ENCODE measurements around the gene SLC17A4.
"Not testable (repeated sequence)": the region's sequence is repeated elsewhere in the genome, so short reads cannot be mapped to it uniquely, and the experiment has no call there.

SLC17A4 gene

GRCh38 chr6:25754535-25754934 lies at the start of gene SLC17A4:
Gene SLC17A4 (plus strand): TSS chr6:25754742. CDS start chr6:25761963, 7,221 bp downstream.
- no peak for DNase-seq (ENCODE audit: low spot score)

- no peak for DNase-seq (ENCODE audit: low spot score)
Observed at GRCh38 chr6:25706314-25707014, 48.1 kb upstream of the SLC17A4 start.

- DNase-seq (ENCODE audit: low spot score), result no peak
Observed at GRCh38 chr6:25709761-25710160, 44.8 kb upstream of the SLC17A4 start.

- no peak for DNase-seq (ENCODE audit: low spot score)
Observed at GRCh38 chr6:25710287-25710686, 44.3 kb upstream of the SLC17A4 start.

- DNase-seq (ENCODE audit: low spot score), result no peak
Observed at GRCh38 chr6:25713824-25714223, 40.7 kb upstream of the SLC17A4 start.

- DNase-seq (ENCODE audit: low spot score), result peak; percentile 9
Observed at GRCh38 chr6:25714765-25715164, 39.8 kb upstream of the SLC17A4 start.

GRCh38 chr6:25715794-25716193 lies 38.7 kb upstream of the SLC17A4 start:
- DNase-seq (ENCODE audit: low spot score), result no peak

- peak; percentile 53 for DNase-seq (ENCODE audit: low spot score)
Observed at GRCh38 chr6:25717866-25718740, 36.4 kb upstream of the SLC17A4 start.

- no peak for DNase-seq (ENCODE audit: low spot score)
Observed at GRCh38 chr6:25726122-25726911, 28.2 kb upstream of the SLC17A4 start.

GRCh38 chr6:25727028-25727427 lies 27.5 kb upstream of the SLC17A4 start:
- no peak for DNase-seq (ENCODE audit: low spot score)

- no peak for DNase-seq (ENCODE audit: low spot score)
Observed at GRCh38 chr6:25730907-25731306, 23.6 kb upstream of the SLC17A4 start.

GRCh38 chr6:25731721-25732120 lies 22.8 kb upstream of the SLC17A4 start:
- DNase-seq (ENCODE audit: low spot score), result no peak

- no peak for DNase-seq (ENCODE audit: low spot score)
Observed at GRCh38 chr6:25732468-25733198, 21.9 kb upstream of the SLC17A4 start.

- DNase-seq (ENCODE audit: low spot score), result no peak
Observed at GRCh38 chr6:25735261-25735660, 19.3 kb upstream of the SLC17A4 start.

- DNase-seq (ENCODE audit: low spot score), result no peak
Observed at GRCh38 chr6:25743868-25744267, 10.7 kb upstream of the SLC17A4 start.

GRCh38 chr6:25745836-25746235 lies 8.7 kb upstream of the SLC17A4 start:
- DNase-seq (ENCODE audit: low spot score), result no peak

- no peak for DNase-seq (ENCODE audit: low spot score)
Observed at GRCh38 chr6:25746968-25747367, 7.6 kb upstream of the SLC17A4 start.

- DNase-seq (ENCODE audit: low spot score), result no peak
Observed at GRCh38 chr6:25747477-25747876, 7.1 kb upstream of the SLC17A4 start.

- DNase-seq (ENCODE audit: low spot score), result no peak
Observed at GRCh38 chr6:25748049-25748448, 6.5 kb upstream of the SLC17A4 start.

GRCh38 chr6:25748601-25749517 lies 5.7 kb upstream of the SLC17A4 start:
- DNase-seq (ENCODE audit: low spot score), result not testable (repeated sequence)

GRCh38 chr6:25749837-25750236 lies 4.7 kb upstream of the SLC17A4 start:
- no peak for DNase-seq (ENCODE audit: low spot score)

All from RKO (cell line).